ENCODE results near the gene DOCK3.

DOCK3 gene

GRCh38 chr3:50714946-50715345 lies 40.2 kb downstream of the DOCK3 start:
- CTCF ChIA-PET = no interaction called here
- no peak for DNase-seq (ENCODE audit: extremely low spot score)
- POLR2A ChIA-PET = no interaction called here
- no peak for TF ChIP-seq CTCF (IDR thresholded peaks at IDR 0.05; ENCODE audit: control extremely low read depth, extremely low read depth, low read depth, missing control alignments)

GRCh38 chr3:50724831-50725230 lies 50.1 kb downstream of the DOCK3 start:
- no peak for TF ChIP-seq CTCF (IDR thresholded peaks at IDR 0.05; ENCODE audit: control extremely low read depth, extremely low read depth, low read depth, missing control alignments)
- DNase-seq (ENCODE audit: extremely low spot score) = no peak
- POLR2A ChIA-PET = no interaction called here
- CTCF ChIA-PET = no interaction called here

GRCh38 chr3:50734985-50735384 lies 60.3 kb downstream of the DOCK3 start:
- POLR2A ChIA-PET = no interaction called here
- no peak for TF ChIP-seq CTCF (IDR thresholded peaks at IDR 0.05; ENCODE audit: control extremely low read depth, extremely low read depth, low read depth, missing control alignments)
- CTCF ChIA-PET = no interaction called here
- DNase-seq (ENCODE audit: extremely low spot score) = no peak

- no peak for TF ChIP-seq CTCF (IDR thresholded peaks at IDR 0.05; ENCODE audit: control extremely low read depth, extremely low read depth, low read depth, missing control alignments)
- ChIA-PET POLR2A (no interaction called here), CTCF (interaction anchor here (1.0 kb wide), 1 partner anchor 85 kb away, joined by 3 read pairs; no protein-coding TSS in a partner anchor)
- no peak for DNase-seq (ENCODE audit: extremely low spot score)
Observed at GRCh38 chr3:50737193-50737905, 62.6 kb downstream of the DOCK3 start.

DNA sequence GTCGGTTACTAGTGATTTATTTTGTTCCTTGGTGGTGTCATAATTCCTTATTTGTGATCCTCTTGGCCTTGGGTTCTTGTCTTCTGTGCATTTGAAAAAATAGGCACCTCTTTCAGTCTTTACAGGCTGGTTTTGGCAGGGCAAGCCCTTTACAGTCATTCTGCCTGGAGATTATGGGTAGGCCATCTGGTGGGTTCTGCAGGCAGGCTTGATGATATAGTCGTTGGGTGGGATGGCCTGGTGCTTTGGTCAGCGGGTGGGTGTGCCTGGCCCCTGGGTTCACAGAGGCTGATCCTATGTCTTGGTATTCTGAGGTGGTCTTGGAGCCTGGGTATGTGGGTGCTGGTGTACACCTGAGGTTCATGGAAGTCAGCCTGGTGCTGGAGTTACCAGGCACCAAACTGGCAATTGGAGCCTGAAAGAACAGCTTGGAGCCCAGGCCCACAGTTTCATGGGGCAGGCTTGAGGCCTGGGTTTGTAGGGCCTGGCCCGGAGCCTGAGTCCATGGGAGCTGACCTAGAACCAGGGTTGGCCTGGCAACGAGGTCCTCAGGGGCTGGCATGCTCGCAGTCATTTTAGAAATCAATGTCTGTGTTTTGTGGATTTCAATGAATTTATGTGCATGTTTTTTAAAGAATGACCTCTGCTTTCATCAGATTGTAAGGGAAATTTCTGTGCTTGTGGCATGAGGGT lies 63.3 kb downstream of the DOCK3 start:
- no peak for DNase-seq (ENCODE audit: extremely low spot score)
- POLR2A ChIA-PET = no interaction called here

DNA sequence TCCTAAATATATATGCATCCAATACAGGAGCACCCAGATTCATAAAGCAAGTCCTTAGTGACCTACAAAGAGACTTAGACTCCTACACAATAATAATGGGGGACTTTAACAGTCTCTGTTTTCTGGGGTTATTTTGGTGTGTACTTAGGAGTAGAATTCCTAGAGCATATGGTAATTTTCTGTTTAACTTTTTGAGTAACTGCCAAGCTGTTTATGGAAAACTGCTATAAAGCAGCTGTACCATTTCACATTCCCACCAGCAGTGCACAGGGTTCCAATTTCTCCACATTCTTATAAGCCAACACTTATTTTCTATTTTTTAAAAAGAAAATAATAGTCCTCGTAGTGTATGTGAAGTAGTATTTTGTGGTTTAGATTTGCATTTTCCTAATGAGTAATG lies 68.9 kb downstream of the DOCK3 start:
- no peak for DNase-seq (ENCODE audit: extremely low spot score)
- POLR2A ChIA-PET = no interaction called here
- CTCF ChIA-PET = interaction anchor here (0.6 kb wide), 1 partner anchor 66 kb away, joined by 3 read pairs; no protein-coding TSS in a partner anchor
- TF ChIP-seq CTCF (IDR thresholded peaks at IDR 0.05; ENCODE audit: control extremely low read depth, extremely low read depth, low read depth, missing control alignments) = no peak

More for the DNA sequence above, 63.3 kb downstream of the DOCK3 start:
- TF ChIP-seq CTCF (IDR thresholded peaks at IDR 0.05; ENCODE audit: control extremely low read depth, extremely low read depth, low read depth, missing control alignments) = no peak
- CTCF ChIA-PET = interaction anchor here (1.0 kb wide), 1 partner anchor 85 kb away, joined by 3 read pairs; no protein-coding TSS in a partner anchor
